ENCODE results near the gene FAH. TPM values are rescaled to one million over a fixed set of nuclear protein-coding genes. Genes with fewer than 3 reads are reported as not detected.
A peak's percentile ranks its signal among the peaks of the same experiment; 100 is the strongest.

The FAH gene
- total and polyA plus RNA-seq, 4 experiments from 2014 or later: 6.2 to 8.9 (median 7.2) TPM

- Mint-ChIP-seq H3K4me3 (peak overlapping the region in 4 of 8 donors; percentile 1 to 36 (median 18)), H3K36me3 (peaks cover 0 to 4% of the 10 kb centered on the region in 2 donors), H3K27me3 (no peaks in the 10 kb centered on the region), H3K4me1 (peaks cover 16 to 23% (median 20%) of the 10 kb centered on the region in 4 donors), H3K27ac (peak overlapping the region in 3 of 7 donors; percentile 22 to 73 (median 32)), H3K9me3 (peaks cover 0 to 2% (median 0%) of the 10 kb centered on the region in 8 donors)
- Histone ChIP-seq H3K27me3 (ENCODE audit: insufficient read depth, low read length) (no peaks in the 10 kb centered on the region), H3K27ac (ENCODE audit: low read depth, low read length) (no peak overlapping the region), H3K36me3 (ENCODE audit: insufficient read depth, low read length) (no peaks in the 10 kb centered on the region), H3K4me3 (ENCODE audit: low read length in 2 of 2) (no peak overlapping the region), H3K9me3 (ENCODE audit: control insufficient read depth in 1 of 2, low read length in 2 of 2) (no peaks in the 10 kb centered on the region), H3K4me1 (ENCODE audit: insufficient read depth, low read length) (peaks cover 14% of the 10 kb centered on the region)
- POLR2A ChIA-PET (ENCODE audit: partially characterized antibody): interaction anchor here (1.1 kb wide), 1 partner anchor 20 kb away, joined by 3 read pairs; no protein-coding TSS in a partner anchor
- no peak for DNase-seq
- intact Hi-C loops (cut with micrococcal nuclease): loop anchor here (5.0 kb wide), 1 partner anchor 184 kb away; no protein-coding TSS in a partner anchor
- CTCF ChIA-PET (ENCODE audit: partially characterized antibody): interaction anchor here (1.2 kb wide), 1 partner anchor 10 kb away, joined by 4 read pairs; no protein-coding TSS in a partner anchor
Measured at GRCh38 chr15:80151148-80151547, 1.7 kb upstream of the FAH start.

GRCh38 chr15:80151576-80151975 is 1.2 kb upstream of the FAH start:
- Mint-ChIP-seq H3K4me1 (peaks cover 16 to 23% (median 20%) of the 10 kb centered on the region in 4 donors), H3K9me3 (no peaks in the 10 kb centered on the region), H3K27ac (peak overlapping the region in 6 of 7 donors; percentile 24 to 93 (median 80)), H3K36me3 (peaks cover 0 to 4% of the 10 kb centered on the region in 2 donors), H3K27me3 (no peaks in the 10 kb centered on the region), H3K4me3 (peak overlapping the region in 7 of 8 donors; percentile 83 to 94 (median 86))
- H3K4me3 ChIP-seq (ENCODE audit: low read length in 2 of 2): no peak overlapping the region
- DNase-seq: no peak
- H3K27me3 ChIP-seq (ENCODE audit: insufficient read depth, low read length): no peaks in the 10 kb centered on the region
- peaks cover 14% of the 10 kb centered on the region for H3K4me1 ChIP-seq (ENCODE audit: insufficient read depth, low read length)
- no peak overlapping the region for H3K27ac ChIP-seq (ENCODE audit: low read depth, low read length)
- no peaks in the 10 kb centered on the region for H3K9me3 ChIP-seq (ENCODE audit: control insufficient read depth in 1 of 2, low read length in 2 of 2)
- intact Hi-C loops (cut with micrococcal nuclease): loop anchor here (5.0 kb wide), 1 partner anchor 184 kb away; no protein-coding TSS in a partner anchor
- CTCF ChIA-PET (ENCODE audit: partially characterized antibody): interaction anchor here (1.0 kb wide), 2 partner anchors 9 to 17 kb away, joined by 3 to 4 read pairs; no protein-coding TSS in a partner anchor
- no peaks in the 10 kb centered on the region for H3K36me3 ChIP-seq (ENCODE audit: insufficient read depth, low read length)
- POLR2A ChIA-PET (ENCODE audit: partially characterized antibody): interaction anchor here (1.1 to 2.5 kb wide), 4 partner anchors 20 to 255 kb away, joined by 3 to 29 read pairs (median 8); partner anchors contain the start of genes MTHFS and ZFAND6

- Histone ChIP-seq H3K27me3 (ENCODE audit: insufficient read depth, low read length) (no peaks in the 10 kb centered on the region), H3K36me3 (ENCODE audit: insufficient read depth, low read length) (no peaks in the 10 kb centered on the region), H3K4me1 (ENCODE audit: insufficient read depth, low read length) (peaks cover 14% of the 10 kb centered on the region), H3K4me3 (ENCODE audit: low read length in 2 of 2) (peak overlapping the region in 1 of 2 donors; percentile 82), H3K27ac (ENCODE audit: low read depth, low read length) (peak overlapping the region; percentile 56), H3K9me3 (ENCODE audit: control insufficient read depth in 1 of 2, low read length in 2 of 2) (no peaks in the 10 kb centered on the region)
- peaks cover 0 to 4% of the 10 kb centered on the region in 2 donors for H3K36me3 Mint-ChIP-seq
- H3K4me1 Mint-ChIP-seq: peaks cover 16 to 23% (median 20%) of the 10 kb centered on the region in 4 donors
- peak; percentile 76 to 96 (median 80) for DNase-seq
- intact Hi-C loops (cut with micrococcal nuclease): loop anchor here (1.0 to 5.0 kb wide), 3 partner anchors 93 to 229 kb away; partner anchors contain the start of gene ZFAND6
- peak overlapping the region; percentile 68 to 93 (median 88) for H3K27ac Mint-ChIP-seq
- H3K4me3 Mint-ChIP-seq: peak overlapping the region; percentile 79 to 94 (median 86)
- no peaks in the 10 kb centered on the region for H3K9me3 Mint-ChIP-seq
- POLR2A ChIA-PET (ENCODE audit: partially characterized antibody): interaction anchor here (1.0 to 2.5 kb wide), 5 partner anchors 8 to 256 kb away, joined by 3 to 29 read pairs (median 6); partner anchors contain the start of genes MTHFS and ZFAND6
- CTCF ChIA-PET (ENCODE audit: partially characterized antibody): interaction anchor here (0.7 to 1.0 kb wide), 3 partner anchors 8 to 20 kb away, joined by 3 to 4 read pairs (median 3); no protein-coding TSS in a partner anchor
- H3K27me3 Mint-ChIP-seq: no peaks in the 10 kb centered on the region
Measured at GRCh38 chr15:80152180-80152895, 461 bp upstream of the FAH start.

GRCh38 chr15:80153900-80154299 is 1.1 kb downstream of the FAH start:
- H3K4me3 ChIP-seq (ENCODE audit: low read length in 2 of 2): peak overlapping the region in 1 of 2 donors; percentile 82
- peaks cover 0 to 4% of the 10 kb centered on the region in 2 donors for H3K36me3 Mint-ChIP-seq

GRCh38 chr15:80154336-80154735 is 1.5 kb downstream of the FAH start:
- no peaks in the 10 kb centered on the region for H3K9me3 ChIP-seq (ENCODE audit: control insufficient read depth in 1 of 2, low read length in 2 of 2)
- peak overlapping the region in 3 of 7 donors; percentile 29 to 89 (median 69) for H3K27ac Mint-ChIP-seq
- no peaks in the 10 kb centered on the region for H3K36me3 ChIP-seq (ENCODE audit: insufficient read depth, low read length)
- no peak for DNase-seq
- no peaks in the 10 kb centered on the region for H3K27me3 Mint-ChIP-seq
- ChIA-PET POLR2A (ENCODE audit: partially characterized antibody) (no interaction called here), CTCF (ENCODE audit: partially characterized antibody) (no interaction called here)
- H3K27ac ChIP-seq (ENCODE audit: low read depth, low read length): no peak overlapping the region
- H3K9me3 Mint-ChIP-seq: no peaks in the 10 kb centered on the region
- H3K4me3 Mint-ChIP-seq: peak overlapping the region in 7 of 8 donors; percentile 28 to 95 (median 90)
- no peak overlapping the region for H3K4me3 ChIP-seq (ENCODE audit: low read length in 2 of 2)
- no peaks in the 10 kb centered on the region for H3K27me3 ChIP-seq (ENCODE audit: insufficient read depth, low read length)
- H3K4me1 ChIP-seq (ENCODE audit: insufficient read depth, low read length): peaks cover 14% of the 10 kb centered on the region
- intact Hi-C loops (cut with micrococcal nuclease): loop anchor here (5.0 kb wide), 1 partner anchor 187 kb away; no protein-coding TSS in a partner anchor
- H3K4me1 Mint-ChIP-seq: peaks cover 16 to 23% (median 20%) of the 10 kb centered on the region in 4 donors
- peaks cover 2 to 4% of the 10 kb centered on the region in 2 donors for H3K36me3 Mint-ChIP-seq

More at GRCh38 chr15:80153900-80154299, 1.1 kb downstream of the FAH start:
- peaks cover 14% of the 10 kb centered on the region for H3K4me1 ChIP-seq (ENCODE audit: insufficient read depth, low read length)
- H3K9me3 Mint-ChIP-seq: no peaks in the 10 kb centered on the region
- H3K27me3 Mint-ChIP-seq: no peaks in the 10 kb centered on the region
- H3K9me3 ChIP-seq (ENCODE audit: control insufficient read depth in 1 of 2, low read length in 2 of 2): no peaks in the 10 kb centered on the region
- DNase-seq: no peak
- ChIA-PET POLR2A (ENCODE audit: partially characterized antibody) (interaction anchor here (2.5 kb wide), 1 partner anchor 94 kb away, joined by 29 read pairs; the partner anchor contains the start of gene ZFAND6), CTCF (ENCODE audit: partially characterized antibody) (no interaction called here)
- no peaks in the 10 kb centered on the region for H3K27me3 ChIP-seq (ENCODE audit: insufficient read depth, low read length)
- peak overlapping the region in 6 of 7 donors; percentile 75 to 96 (median 89) for H3K27ac Mint-ChIP-seq
- H3K27ac ChIP-seq (ENCODE audit: low read depth, low read length): no peak overlapping the region
- intact Hi-C loops (cut with micrococcal nuclease): loop anchor here (5.0 kb wide), 1 partner anchor 187 kb away; no protein-coding TSS in a partner anchor
- peak overlapping the region; percentile 28 to 95 (median 92) for H3K4me3 Mint-ChIP-seq
- no peaks in the 10 kb centered on the region for H3K36me3 ChIP-seq (ENCODE audit: insufficient read depth, low read length)
- H3K4me1 Mint-ChIP-seq: peaks cover 16 to 23% (median 20%) of the 10 kb centered on the region in 4 donors

- Histone ChIP-seq H3K27me3 (ENCODE audit: insufficient read depth, low read length) (no peaks in the 10 kb centered on the region), H3K4me1 (ENCODE audit: insufficient read depth, low read length) (peaks cover 14% of the 10 kb centered on the region), H3K9me3 (ENCODE audit: control insufficient read depth in 1 of 2, low read length in 2 of 2) (no peaks in the 10 kb centered on the region), H3K27ac (ENCODE audit: low read depth, low read length) (no peak overlapping the region), H3K4me3 (ENCODE audit: low read length in 2 of 2) (no peak overlapping the region), H3K36me3 (ENCODE audit: insufficient read depth, low read length) (no peaks in the 10 kb centered on the region)
- H3K9me3 Mint-ChIP-seq: no peaks in the 10 kb centered on the region
- CTCF ChIA-PET (ENCODE audit: partially characterized antibody): no interaction called here
- peaks cover 4 to 5% of the 10 kb centered on the region in 2 donors for H3K36me3 Mint-ChIP-seq
- POLR2A ChIA-PET (ENCODE audit: partially characterized antibody): no interaction called here
- H3K27ac Mint-ChIP-seq: peak overlapping the region in 4 of 7 donors; percentile 4 to 89 (median 70)
- H3K27me3 Mint-ChIP-seq: no peaks in the 10 kb centered on the region
- intact Hi-C loops (cut with micrococcal nuclease): no loop called here
- H3K4me1 Mint-ChIP-seq: peaks cover 16 to 29% (median 21%) of the 10 kb centered on the region in 4 donors
- H3K4me3 Mint-ChIP-seq: peak overlapping the region in 4 of 8 donors; percentile 30 to 51 (median 43)
- no peak for DNase-seq
Measured at GRCh38 chr15:80155001-80155377, 2.2 kb downstream of the FAH start.
